ENCODE measurements around the gene MAP3K2. TPM values are rescaled to one million over a fixed set of nuclear protein-coding genes. Genes with fewer than 3 reads are reported as not detected.

MAP3K2 gene
- total RNA-seq, 4 donors from 2014 or later = 52.7 to 96.2 (median 54.2) TPM

DNA sequence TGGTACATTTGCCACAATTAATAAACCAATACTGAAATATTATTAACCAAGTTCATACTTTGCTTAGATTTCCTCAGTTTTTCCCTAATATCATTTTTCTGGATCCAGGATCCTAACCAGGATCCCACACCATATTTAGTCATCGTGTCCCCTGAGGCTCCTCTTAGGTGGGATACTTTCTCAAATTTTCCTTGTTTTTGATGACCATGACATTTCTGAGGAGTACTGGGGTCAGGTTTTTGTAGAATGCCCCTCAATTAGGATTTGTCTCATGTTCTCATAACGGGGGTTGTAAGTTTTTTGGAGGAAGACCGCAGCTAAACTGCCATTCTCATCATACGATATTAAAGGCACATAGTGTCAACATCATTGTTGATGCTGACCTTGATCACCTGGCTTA lies 78.3 kb downstream of the MAP3K2 start:
- TF ChIP-seq POLR2A (IDR thresholded peaks at IDR 0.05) (no peak), POLR2AphosphoS5 (IDR thresholded peaks at IDR 0.05) (no peak), EP300 (IDR thresholded peaks at IDR 0.05) (no peak)
- TF ChIP-seq, protein P1, sequence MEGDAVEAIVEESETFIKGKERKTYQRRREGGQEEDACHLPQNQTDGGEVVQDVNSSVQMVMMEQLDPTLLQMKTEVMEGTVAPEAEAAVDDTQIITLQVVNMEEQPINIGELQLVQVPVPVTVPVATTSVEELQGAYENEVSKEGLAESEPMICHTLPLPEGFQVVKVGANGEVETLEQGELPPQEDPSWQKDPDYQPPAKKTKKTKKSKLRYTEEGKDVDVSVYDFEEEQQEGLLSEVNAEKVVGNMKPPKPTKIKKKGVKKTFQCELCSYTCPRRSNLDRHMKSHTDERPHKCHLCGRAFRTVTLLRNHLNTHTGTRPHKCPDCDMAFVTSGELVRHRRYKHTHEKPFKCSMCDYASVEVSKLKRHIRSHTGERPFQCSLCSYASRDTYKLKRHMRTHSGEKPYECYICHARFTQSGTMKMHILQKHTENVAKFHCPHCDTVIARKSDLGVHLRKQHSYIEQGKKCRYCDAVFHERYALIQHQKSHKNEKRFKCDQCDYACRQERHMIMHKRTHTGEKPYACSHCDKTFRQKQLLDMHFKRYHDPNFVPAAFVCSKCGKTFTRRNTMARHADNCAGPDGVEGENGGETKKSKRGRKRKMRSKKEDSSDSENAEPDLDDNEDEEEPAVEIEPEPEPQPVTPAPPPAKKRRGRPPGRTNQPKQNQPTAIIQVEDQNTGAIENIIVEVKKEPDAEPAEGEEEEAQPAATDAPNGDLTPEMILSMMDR (IDR thresholded peaks at IDR 0.05) = no peak
- Histone ChIP-seq H3K9me3 (no peaks in the 10 kb centered on the region), H3K4me1 (no peaks in the 10 kb centered on the region), H3K27me3 (no peaks in the 10 kb centered on the region), H3K27ac (no peak overlapping the region), H3K4me3 (no peak overlapping the region), H3K36me3 (peaks cover 3 to 92% of the 10 kb centered on the region in 2 donors)
- ATAC-seq = no peak
- WGBS, 2 donors (ENCODE audit: low coverage in 1 of 2) = 86 to 100% methylated on average over 1 to 4 of the region's 4 CpGs

DNA sequence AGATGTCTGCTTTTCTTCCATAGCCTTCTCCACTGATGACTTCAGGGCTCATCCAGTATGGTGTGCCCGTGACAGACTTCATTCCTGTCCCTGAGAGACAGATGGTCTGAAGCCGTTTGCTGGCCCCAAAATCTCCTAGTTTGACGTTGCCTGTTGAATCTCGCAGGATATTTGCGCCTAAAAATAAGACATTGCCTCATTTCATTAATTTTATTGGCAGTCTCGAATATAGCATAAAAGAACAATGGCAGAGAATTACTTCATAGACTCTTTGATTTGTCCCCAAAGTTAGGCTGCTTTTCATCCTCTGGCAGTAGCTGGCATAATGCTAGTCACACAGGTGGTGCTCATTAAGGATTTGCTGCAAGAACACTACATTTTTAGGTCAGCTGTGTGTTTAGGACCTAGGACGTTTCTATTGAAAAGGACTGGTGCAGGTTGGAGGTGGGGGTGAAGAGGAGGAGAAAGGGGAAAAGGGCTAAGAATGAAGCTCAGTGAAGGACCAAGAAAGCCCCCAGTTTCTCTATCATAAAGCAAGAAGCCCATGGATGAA lies 79.1 kb downstream of the MAP3K2 start:
- TF ChIP-seq, protein P1 (IDR thresholded peaks at IDR 0.05) = no peak
- TF ChIP-seq POLR2A (IDR thresholded peaks at IDR 0.05) = no peak
- no peak for TF ChIP-seq POLR2AphosphoS5 (IDR thresholded peaks at IDR 0.05)
- TF ChIP-seq EP300 (IDR thresholded peaks at IDR 0.05) = no peak
- ATAC-seq = no peak
- H3K27me3 ChIP-seq = no peaks in the 10 kb centered on the region
- no peak overlapping the region for H3K4me3 ChIP-seq
- H3K9me3 ChIP-seq = no peaks in the 10 kb centered on the region
- no peaks in the 10 kb centered on the region for H3K4me1 ChIP-seq
- H3K27ac ChIP-seq = no peak overlapping the region
- peaks cover 3 to 84% of the 10 kb centered on the region in 2 donors for H3K36me3 ChIP-seq
- WGBS, 2 donors (ENCODE audit: low coverage in 1 of 2) = 74 to 88% methylated on average over 6 of the region's 7 CpGs

DNA sequence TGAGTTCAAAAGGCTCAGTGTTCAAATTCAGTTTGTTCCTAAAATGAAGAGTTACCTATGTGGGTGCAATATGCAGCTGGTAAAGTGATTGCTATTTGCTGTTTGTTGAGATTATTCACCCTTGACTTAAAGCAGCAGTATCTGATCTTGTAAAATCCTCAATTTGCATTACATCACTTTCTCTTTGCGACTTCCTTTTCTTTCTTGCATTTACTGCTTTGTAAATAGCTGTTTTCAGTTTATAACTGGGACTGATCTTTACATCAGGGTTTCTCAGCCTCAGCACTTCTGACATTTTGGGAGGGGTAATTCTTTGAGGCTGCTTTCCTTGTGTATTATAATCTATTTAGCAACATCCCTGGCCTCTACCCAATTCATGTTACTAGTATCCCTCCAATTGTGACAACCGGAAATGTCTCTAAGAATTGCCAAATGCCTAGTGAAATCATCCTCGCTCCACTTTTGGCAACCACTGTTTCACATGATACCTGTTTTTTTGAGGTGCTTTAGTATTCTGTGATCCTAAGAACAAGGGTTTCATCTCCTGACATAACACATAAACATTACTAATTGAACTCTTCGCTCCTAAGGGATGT lies 81.7 kb downstream of the MAP3K2 start:
- no peaks in the 10 kb centered on the region for H3K9me3 ChIP-seq
- 72 to 87% methylated on average over 4 of the region's 4 CpGs for WGBS, 2 donors (ENCODE audit: low coverage in 1 of 2)
- ATAC-seq = no peak
- no peak overlapping the region for H3K27ac ChIP-seq
- peaks cover 2 to 58% of the 10 kb centered on the region in 2 donors for H3K36me3 ChIP-seq
- no peak overlapping the region for H3K4me3 ChIP-seq
- no peaks in the 10 kb centered on the region for H3K4me1 ChIP-seq
- no peaks in the 10 kb centered on the region for H3K27me3 ChIP-seq
- TF ChIP-seq POLR2A (IDR thresholded peaks at IDR 0.05) (no peak), EP300 (IDR thresholded peaks at IDR 0.05) (no peak), POLR2AphosphoS5 (IDR thresholded peaks at IDR 0.05) (no peak)
- TF ChIP-seq, protein P1 (IDR thresholded peaks at IDR 0.05) = no peak

DNA sequence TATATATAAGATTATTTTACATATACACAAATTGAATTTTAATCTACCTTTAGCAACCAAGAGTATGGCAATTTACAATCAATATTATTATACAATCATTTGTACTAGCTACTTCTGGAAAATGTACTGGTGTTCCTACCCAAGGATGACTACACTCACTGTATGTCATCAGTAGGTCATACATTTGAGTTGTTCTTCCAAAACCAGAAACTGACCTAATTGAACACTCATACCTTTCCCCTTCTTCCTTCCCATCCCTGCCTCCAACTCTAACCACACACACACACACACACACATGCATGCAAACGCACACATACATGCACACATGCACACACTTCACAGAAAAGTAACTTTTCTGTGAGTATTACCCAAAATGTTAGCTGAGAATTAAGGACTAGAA lies 85.6 kb downstream of the MAP3K2 start:
- Histone ChIP-seq H3K27ac (no peak overlapping the region), H3K9me3 (no peaks in the 10 kb centered on the region)

More for the DNA sequence above, 85.6 kb downstream of the MAP3K2 start:
- 71% methylated on average over 1 of the region's 1 CpG; no CpG with 5 or more reads in 1 of the 2 donors for WGBS, 2 donors (ENCODE audit: low coverage in 1 of 2)
- TF ChIP-seq, protein P1 (IDR thresholded peaks at IDR 0.05) = no peak
- TF ChIP-seq POLR2A (IDR thresholded peaks at IDR 0.05) (no peak), EP300 (IDR thresholded peaks at IDR 0.05) (no peak), POLR2AphosphoS5 (IDR thresholded peaks at IDR 0.05) (no peak)
- Histone ChIP-seq H3K36me3 (peaks cover 0 to 25% of the 10 kb centered on the region in 2 donors), H3K4me3 (no peak overlapping the region), H3K27me3 (no peaks in the 10 kb centered on the region), H3K4me1 (no peaks in the 10 kb centered on the region)
- no peak for ATAC-seq
